Measurements from ENCODE around the gene PCED1A. TPM values are rescaled to one million over a fixed set of nuclear protein-coding genes. Genes with fewer than 3 reads are reported as not detected.
A peak's percentile ranks its signal among the peaks of the same experiment; 100 is the strongest.
"Not testable (repeated sequence)": the region's sequence is repeated elsewhere in the genome, so short reads cannot be mapped to it uniquely, and the experiment has no call there.

The PCED1A gene
- total RNA-seq, 2 donors from 2014 or later: 15.0 to 38.5 TPM

DNA sequence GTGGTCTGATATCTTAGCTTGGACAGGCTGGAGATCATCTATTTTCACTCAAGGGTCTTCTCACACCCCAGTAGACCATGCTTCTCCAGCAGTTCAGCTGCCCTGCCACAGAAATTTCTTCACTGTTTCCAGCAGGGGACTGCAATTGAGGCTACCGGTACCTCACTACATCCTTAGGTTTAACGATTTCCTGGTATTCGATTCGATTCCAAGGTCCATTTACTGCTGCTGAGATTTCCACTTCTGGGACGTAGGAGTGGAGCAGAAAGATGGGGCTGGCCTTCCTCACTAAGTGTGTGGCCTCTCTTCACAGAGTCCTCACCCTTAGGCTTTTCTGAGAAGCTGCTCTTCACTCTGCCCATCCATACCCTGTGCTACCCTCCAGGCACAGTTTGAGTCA lies 6.2 kb upstream of the PCED1A start:
- H3K36me3 Mint-ChIP-seq (ENCODE audit: low read depth): no peaks in the 10 kb centered on the region
- no peaks in the 10 kb centered on the region for H3K27me3 Mint-ChIP-seq
- no peak for ATAC-seq (replicated peaks)
- no peak overlapping the region for H3K4me3 Mint-ChIP-seq
- H3K27ac Mint-ChIP-seq: no peak overlapping the region
- peaks cover 19% of the 10 kb centered on the region for H3K4me1 Mint-ChIP-seq
- H3K9me3 Mint-ChIP-seq: no peaks in the 10 kb centered on the region

DNA sequence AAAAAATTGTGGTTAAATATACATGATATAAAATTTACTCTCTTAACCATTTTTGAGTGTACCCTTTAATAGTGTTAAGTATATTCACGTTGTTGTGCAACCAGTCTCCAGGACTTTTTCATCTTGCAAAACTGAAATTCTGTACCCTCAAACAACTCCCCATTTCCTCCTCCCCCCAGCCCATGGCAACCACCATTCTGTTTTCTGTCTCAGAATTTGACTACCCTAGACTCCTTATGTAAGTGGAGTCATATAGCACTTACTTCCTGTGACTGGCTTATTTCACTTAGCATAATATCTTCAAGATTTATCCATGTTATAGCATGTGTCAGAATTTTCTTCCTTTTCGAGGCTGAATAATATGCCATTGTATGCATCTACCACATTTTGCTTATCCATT lies 5.2 kb upstream of the PCED1A start:
- Mint-ChIP-seq H3K4me3 (no peak overlapping the region), H3K9me3 (no peaks in the 10 kb centered on the region), H3K36me3 (ENCODE audit: low read depth) (no peaks in the 10 kb centered on the region), H3K27me3 (no peaks in the 10 kb centered on the region), H3K27ac (no peak overlapping the region), H3K4me1 (peaks cover 23% of the 10 kb centered on the region)
- ATAC-seq (replicated peaks): no peak

DNA sequence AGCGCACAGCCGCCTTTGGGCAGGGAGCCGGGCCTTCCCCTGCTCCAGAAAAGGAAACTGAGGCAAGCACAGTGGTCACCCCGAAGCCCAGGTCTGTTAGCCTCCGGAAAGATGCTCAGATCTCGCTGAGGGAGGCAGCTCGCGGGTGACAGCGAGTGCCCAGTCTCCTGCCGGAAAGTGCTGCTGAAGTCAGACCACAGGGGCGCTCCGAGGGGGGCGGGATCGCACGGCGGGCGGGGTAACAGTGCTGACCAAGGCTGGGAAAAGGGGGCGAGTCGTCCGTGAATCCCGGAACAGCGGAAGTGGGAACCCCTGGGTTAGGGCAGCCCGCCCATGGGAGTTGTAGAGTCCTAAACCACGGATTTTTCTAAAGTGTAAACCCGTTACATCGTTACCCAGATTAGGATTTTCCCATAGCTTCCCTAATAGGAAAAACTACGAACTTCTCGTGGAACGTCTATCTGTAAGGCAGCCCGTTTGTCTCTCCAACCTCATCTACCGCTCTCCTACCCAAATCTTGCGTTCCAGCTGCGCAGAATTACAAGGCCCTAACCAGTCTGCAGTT lies 594 bp upstream of the PCED1A start:
- Mint-ChIP-seq H3K27ac (peak overlapping the region; percentile 94), H3K9me3 (peaks cover 4% of the 10 kb centered on the region), H3K36me3 (ENCODE audit: low read depth) (peaks cover 7% of the 10 kb centered on the region), H3K27me3 (no peaks in the 10 kb centered on the region), H3K4me1 (peaks cover 29% of the 10 kb centered on the region), H3K4me3 (peak overlapping the region; percentile 92)
- peak; percentile 47 for ATAC-seq (replicated peaks)

DNA sequence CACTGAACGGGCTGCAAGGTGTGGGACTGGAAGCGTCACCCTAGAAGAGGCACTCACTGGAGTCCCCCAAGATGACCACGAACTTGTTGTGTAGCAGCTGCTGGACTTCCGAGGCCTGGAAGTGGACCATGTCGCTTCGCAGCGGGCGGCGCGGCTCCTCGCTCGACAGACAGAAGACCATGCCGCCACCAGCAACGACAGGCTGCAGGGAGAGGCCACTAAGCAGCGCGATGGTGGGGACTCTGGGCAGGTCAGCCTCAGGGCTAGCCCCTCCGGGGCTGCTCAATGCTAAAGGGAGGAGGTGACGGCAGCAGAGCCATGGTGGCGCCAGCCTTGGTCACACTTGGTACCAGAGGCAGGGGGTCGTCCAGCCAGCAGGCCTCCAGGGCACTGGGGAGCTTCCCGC lies 720 bp downstream of the PCED1A start:
- no peak for ATAC-seq (replicated peaks)
- Mint-ChIP-seq H3K27ac (peak overlapping the region; percentile 88), H3K4me3 (peak overlapping the region; percentile 92), H3K9me3 (peaks cover 4% of the 10 kb centered on the region), H3K27me3 (no peaks in the 10 kb centered on the region), H3K4me1 (peaks cover 23% of the 10 kb centered on the region), H3K36me3 (ENCODE audit: low read depth) (peaks cover 7% of the 10 kb centered on the region)

DNA sequence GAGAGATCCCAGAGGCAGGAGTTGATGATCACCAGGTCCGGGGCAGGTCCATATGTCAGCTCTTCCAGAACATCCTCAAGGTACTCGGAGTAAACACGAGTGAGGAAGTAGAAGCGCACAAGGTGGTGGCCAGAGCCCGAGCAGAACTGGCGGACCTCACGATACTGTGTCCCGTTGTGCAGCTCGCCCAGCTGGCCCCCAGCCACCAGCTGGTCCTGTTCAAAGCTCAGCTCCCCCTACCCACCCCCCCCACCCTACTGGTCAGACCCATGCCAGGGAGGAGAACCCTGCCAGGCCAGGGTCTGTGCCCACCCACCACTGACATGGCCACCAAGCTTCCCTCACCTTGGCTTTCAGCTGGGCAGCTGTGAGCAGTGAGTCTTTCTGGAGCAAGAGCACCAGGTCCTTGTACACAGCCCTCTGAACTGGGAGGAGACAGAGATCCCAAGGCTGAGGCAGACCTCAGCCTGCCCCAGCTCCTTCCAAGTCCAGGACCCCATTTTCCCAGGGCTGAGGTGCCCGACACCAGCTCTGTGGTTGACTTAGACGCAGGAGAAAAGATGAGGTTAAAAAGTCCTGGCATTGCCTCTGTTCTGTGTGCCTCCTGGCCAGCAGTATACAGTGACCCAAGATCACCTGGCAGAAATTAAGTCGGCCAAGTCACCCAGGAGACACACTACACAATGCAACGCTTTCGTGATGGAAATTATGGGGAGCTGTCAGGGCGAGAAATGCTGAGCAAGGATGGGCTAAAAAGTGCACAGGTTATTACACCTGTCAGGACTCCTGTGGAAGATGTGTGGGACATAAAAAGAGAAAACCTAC lies 1.4 kb downstream of the PCED1A start:
- H3K9me3 Mint-ChIP-seq: peaks cover 4% of the 10 kb centered on the region
- H3K27ac Mint-ChIP-seq: peak overlapping the region; percentile 88
- peaks cover 7% of the 10 kb centered on the region for H3K36me3 Mint-ChIP-seq (ENCODE audit: low read depth)
- H3K27me3 Mint-ChIP-seq: no peaks in the 10 kb centered on the region
- peaks cover 17% of the 10 kb centered on the region for H3K4me1 Mint-ChIP-seq
- no peak for ATAC-seq (replicated peaks)
- peak overlapping the region; percentile 92 for H3K4me3 Mint-ChIP-seq

DNA sequence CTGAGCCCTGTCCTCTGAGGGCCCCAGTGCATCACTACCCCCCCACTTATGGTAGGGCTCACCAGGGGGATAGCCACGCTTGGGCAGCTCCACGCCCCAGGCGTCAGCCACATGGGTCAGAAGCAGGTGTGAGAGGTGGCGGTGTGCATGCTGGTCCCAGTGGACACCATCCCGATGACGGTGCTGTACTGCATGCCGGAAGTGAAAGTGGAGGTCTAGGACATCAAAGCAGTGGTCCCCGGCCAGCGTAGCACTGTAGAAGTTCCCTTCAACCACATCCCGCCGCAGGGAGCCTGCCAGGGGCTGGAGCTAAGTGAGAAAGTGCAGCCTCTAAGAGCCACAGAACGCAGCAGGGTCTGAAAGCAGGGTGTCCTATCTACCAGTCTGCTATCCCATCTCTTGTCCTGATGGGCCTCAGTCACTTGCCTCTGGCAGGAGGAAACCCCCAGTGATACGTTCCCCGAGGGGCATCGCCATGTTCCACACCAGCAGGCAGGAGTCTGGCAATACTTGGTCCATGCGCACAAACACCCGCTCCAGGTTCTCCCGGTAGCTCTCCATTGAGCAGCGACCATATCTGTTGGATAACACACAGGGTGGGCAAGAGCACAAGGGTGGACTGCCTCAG lies 2.2 kb downstream of the PCED1A start:
- Mint-ChIP-seq H3K9me3 (peaks cover 4% of the 10 kb centered on the region), H3K27ac (no peak overlapping the region), H3K36me3 (ENCODE audit: low read depth) (peaks cover 7% of the 10 kb centered on the region), H3K27me3 (no peaks in the 10 kb centered on the region), H3K4me1 (peaks cover 10% of the 10 kb centered on the region), H3K4me3 (no peak overlapping the region)
- no peak for ATAC-seq (replicated peaks)

DNA sequence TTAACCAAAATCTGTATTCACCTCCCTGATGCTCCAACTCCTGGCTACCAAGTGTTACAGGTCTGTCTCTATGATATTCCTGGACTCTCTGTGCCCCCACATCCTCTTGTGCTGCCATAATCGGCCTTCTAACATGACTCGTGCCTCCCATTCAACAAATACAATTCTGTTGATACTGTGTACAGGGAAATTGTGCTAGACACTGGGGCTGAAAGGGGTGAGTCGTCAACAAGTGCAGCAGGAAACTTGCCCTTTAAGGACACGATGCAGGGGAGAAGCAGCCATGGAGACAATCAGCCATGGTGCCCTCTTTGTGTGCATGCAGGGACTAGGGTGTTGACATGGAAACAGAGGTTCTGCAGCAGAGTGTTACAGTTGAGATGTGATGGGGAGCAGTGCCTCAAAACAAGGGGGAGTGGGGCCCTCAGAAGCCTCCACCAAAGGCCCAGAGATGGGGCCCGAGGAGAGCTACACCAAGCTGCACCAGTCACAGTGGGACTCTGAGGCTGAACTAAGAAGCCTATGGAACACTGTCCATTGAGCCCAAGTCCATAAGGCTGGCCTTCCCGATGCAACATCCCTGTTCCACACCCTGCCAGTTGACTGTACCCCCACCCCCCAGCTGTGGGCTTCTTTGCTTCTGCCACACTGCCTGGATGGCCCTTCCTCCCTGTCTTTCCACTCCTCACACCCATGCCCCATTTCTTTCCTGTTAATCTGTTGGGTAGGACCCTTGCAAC lies 3.1 kb downstream of the PCED1A start:
- H3K36me3 Mint-ChIP-seq (ENCODE audit: low read depth): peaks cover 7% of the 10 kb centered on the region
- H3K9me3 Mint-ChIP-seq: peaks cover 4% of the 10 kb centered on the region
- peak overlapping the region; percentile 1 for H3K27ac Mint-ChIP-seq
- H3K4me1 Mint-ChIP-seq: peaks cover 10% of the 10 kb centered on the region
- no peak for ATAC-seq (replicated peaks)
- H3K27me3 Mint-ChIP-seq: no peaks in the 10 kb centered on the region
- H3K4me3 Mint-ChIP-seq: no peak overlapping the region

DNA sequence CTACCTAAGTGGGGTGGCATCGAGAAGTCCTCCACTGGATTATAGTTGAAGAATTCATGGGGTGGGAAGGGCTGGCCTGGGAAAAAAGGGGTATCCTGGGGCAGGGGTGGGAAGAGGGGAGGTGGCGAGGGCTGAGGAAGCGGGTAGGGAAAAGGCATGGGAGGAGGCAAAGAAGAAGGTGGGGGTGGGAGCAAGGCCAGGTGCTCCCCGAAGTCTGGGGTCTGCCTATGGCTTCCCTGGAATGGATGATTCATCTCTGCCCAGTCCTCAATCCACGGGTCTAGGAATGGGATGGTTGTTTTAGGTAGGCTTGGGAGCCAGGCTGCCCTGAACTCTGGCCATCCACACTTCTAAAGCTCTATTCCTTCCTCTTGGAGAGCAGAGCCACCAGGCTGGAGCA lies 4.4 kb downstream of the PCED1A start:
- Mint-ChIP-seq H3K27ac (no peak overlapping the region), H3K27me3 (no peaks in the 10 kb centered on the region), H3K36me3 (ENCODE audit: low read depth) (peaks cover 7% of the 10 kb centered on the region), H3K4me3 (no peak overlapping the region), H3K4me1 (peaks cover 6% of the 10 kb centered on the region), H3K9me3 (peaks cover 4% of the 10 kb centered on the region)
- no peak for ATAC-seq (replicated peaks)

DNA sequence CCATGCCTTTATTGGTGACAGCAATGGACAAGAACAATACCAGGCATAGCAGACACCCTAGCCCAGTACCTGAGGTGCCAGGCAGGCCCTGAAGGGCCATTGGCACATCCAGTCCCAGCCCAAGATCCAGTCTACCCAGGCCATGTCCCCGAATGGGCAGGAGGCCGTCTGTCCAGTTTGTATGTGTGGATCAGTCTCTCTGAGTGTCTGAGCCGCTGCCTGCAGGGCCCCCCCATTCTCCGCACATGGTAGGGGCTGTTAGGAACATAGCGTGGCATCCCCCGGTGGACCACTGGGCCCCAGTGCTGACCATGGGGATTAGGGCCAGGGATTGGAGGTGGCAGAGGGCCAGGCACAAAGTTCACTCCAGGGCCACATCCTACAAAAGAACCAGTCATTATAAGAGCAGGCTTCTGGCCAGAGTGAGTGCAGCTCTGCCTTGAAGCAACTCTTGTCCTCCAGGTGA lies 5.1 kb downstream of the PCED1A start:
- no peak for ATAC-seq (replicated peaks)
- Mint-ChIP-seq H3K27ac (no peak overlapping the region), H3K27me3 (no peaks in the 10 kb centered on the region)

DNA sequence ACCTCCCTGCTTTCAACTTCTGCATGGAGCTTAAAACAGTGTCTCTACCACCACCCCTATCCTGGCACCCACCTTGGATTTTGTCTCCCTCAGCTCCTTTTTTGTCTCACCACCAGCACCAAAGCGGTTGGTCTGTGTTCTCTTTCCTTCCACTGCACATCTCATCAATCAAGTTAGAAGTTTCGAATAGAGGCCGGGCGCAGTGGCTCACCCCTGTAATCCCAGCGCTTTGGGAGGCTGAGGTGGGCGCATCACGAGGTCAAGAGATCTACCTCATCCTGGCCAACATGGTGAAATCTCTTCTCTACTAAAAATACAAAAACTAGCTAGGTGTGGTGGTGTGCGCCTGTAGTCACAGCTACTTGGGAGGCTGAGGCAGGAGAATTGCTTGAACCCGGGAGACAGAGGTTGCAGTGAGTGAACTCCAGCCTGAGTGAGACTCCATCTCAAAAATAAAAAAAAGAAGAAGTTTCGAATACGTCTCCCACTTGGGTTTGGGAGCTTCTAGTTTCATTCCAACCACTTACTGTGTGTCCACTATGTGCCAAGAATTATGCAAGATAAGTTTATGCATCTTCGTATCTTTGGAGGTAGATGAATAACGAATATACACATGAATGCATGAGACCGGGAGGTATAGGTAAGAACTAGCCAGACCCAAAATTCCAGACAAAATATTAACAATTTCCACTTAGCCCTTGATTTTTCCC lies 5.9 kb downstream of the PCED1A start:
- H3K27ac Mint-ChIP-seq: no peak overlapping the region
- H3K36me3 Mint-ChIP-seq (ENCODE audit: low read depth): peaks cover 5% of the 10 kb centered on the region
- ATAC-seq (replicated peaks): no peak
- H3K27me3 Mint-ChIP-seq: no peaks in the 10 kb centered on the region
- no peak overlapping the region for H3K4me3 Mint-ChIP-seq
- H3K4me1 Mint-ChIP-seq: peaks cover 5% of the 10 kb centered on the region
- peaks cover 4% of the 10 kb centered on the region for H3K9me3 Mint-ChIP-seq

More for the DNA sequence above, 5.1 kb downstream of the PCED1A start:
- Mint-ChIP-seq H3K4me1 (peaks cover 6% of the 10 kb centered on the region), H3K4me3 (no peak overlapping the region), H3K9me3 (peaks cover 4% of the 10 kb centered on the region), H3K36me3 (ENCODE audit: low read depth) (peaks cover 7% of the 10 kb centered on the region)

DNA sequence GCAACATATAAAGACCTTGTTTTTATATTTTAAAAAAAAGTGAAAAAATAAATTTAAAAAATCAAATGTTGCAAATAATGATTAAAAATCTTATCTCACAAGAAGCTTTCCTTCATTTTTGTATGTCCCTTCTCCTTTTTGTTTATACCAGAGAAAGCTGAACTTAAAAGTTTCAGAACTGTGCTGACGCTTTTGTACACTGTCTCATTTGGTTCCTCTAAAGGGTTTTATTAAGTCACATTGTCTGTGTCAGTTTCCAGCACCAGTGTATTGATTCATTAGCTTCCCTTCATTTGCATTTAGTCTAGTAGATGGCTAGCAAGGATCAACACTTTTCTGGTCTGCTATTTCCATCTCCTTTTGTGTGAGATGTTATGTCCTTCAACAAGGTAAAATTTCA lies 6.7 kb downstream of the PCED1A start:
- H3K9me3 Mint-ChIP-seq: no peaks in the 10 kb centered on the region
- ATAC-seq (replicated peaks): no peak
- H3K4me3 Mint-ChIP-seq: no peak overlapping the region

DNA sequence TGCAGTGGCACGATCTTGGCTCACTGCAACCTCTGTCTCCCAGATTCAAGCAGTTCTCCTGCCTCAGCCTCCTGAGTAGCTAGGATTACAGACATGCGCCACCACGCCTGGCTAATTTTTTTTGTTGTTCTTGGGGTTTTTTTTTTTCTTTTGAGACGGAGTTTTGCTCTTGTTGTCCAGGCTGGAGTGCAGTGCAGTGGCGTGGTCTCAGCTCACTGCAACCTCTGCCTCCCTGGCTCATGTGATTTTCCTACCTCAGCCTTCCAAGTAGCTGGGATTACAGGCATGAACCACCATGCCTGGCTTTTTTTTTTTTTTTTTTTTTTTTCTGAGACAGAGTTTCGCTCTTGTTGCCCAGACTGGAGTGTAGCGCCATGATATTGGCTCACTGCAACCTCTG lies 9.2 kb downstream of the PCED1A start:
- H3K27ac Mint-ChIP-seq; H3K9me3 Mint-ChIP-seq; H3K4me3 Mint-ChIP-seq; H3K36me3 Mint-ChIP-seq (ENCODE audit: low read depth); H3K27me3 Mint-ChIP-seq; ATAC-seq (replicated peaks); H3K4me1 Mint-ChIP-seq: not testable (repeated sequence)

More for the DNA sequence above, 6.7 kb downstream of the PCED1A start:
- no peak overlapping the region for H3K27ac Mint-ChIP-seq
- no peaks in the 10 kb centered on the region for H3K27me3 Mint-ChIP-seq
- H3K4me1 Mint-ChIP-seq: no peaks in the 10 kb centered on the region
- no peaks in the 10 kb centered on the region for H3K36me3 Mint-ChIP-seq (ENCODE audit: low read depth)

DNA sequence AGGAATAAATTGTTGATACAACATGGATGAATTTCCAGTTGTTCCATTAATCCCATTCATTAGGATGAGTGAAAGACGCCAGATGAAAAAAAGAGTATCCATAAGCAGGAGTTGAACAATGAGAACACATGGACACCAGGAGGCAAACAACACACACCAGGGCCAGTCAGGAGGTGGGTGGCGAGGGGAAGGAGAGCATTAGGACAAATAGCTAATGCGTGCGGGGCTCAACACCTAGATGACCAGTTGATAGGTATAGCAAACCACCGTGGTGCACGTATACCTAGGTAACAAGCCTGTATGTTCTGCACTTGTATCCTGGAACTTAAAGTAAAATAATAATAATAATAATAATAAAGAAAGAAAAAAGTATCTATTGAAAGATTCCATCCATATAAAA lies 11.1 kb downstream of the PCED1A start:
- no peak overlapping the region for H3K4me3 Mint-ChIP-seq
- H3K4me1 Mint-ChIP-seq: peaks cover 5% of the 10 kb centered on the region
- no peaks in the 10 kb centered on the region for H3K36me3 Mint-ChIP-seq (ENCODE audit: low read depth)
- H3K27me3 Mint-ChIP-seq: peaks cover 6% of the 10 kb centered on the region
- no peak overlapping the region for H3K27ac Mint-ChIP-seq
- no peaks in the 10 kb centered on the region for H3K9me3 Mint-ChIP-seq
- ATAC-seq (replicated peaks): no peak

DNA sequence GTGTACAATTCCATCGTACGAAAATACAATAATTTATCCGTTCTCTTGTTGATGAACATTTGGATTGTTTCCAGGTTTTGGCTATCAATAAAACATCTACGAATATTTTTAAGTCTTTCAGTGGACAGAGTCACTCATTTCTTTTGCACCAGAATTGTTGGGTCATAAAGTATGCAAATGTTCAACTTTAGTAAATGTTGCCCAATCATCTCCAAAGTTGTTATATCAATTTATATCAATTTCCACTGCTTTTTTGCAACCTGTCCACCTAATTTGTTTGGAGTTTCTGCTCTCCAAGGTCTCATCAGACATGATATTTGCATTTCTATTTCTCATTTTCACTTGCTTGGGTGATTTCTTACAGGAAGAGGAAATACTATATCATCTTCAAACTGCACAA lies 13.8 kb downstream of the PCED1A start:
- Mint-ChIP-seq H3K36me3 (ENCODE audit: low read depth) (no peaks in the 10 kb centered on the region), H3K4me1 (peaks cover 5% of the 10 kb centered on the region), H3K27me3 (peaks cover 8% of the 10 kb centered on the region), H3K4me3 (peak overlapping the region; percentile 19), H3K27ac (no peak overlapping the region), H3K9me3 (no peaks in the 10 kb centered on the region)
- ATAC-seq (replicated peaks): no peak

All from activated T-helper 17 cell treated with anti-CD3 and anti-CD28 coated beads, Interleukin-2, amount 50 U/mL, for 72 hours (primary cell).